ENCODE results near the gene SAT2. TPM values are rescaled to one million over a fixed set of nuclear protein-coding genes. Genes with fewer than 3 reads are reported as not detected.

Gene SAT2
- total and polyA plus RNA-seq, 2 of the 13 experiments (the other 11 are each of a cell fraction or from before 2014, with no cell fraction given) = 37.6 to 93.7 TPM

DNA sequence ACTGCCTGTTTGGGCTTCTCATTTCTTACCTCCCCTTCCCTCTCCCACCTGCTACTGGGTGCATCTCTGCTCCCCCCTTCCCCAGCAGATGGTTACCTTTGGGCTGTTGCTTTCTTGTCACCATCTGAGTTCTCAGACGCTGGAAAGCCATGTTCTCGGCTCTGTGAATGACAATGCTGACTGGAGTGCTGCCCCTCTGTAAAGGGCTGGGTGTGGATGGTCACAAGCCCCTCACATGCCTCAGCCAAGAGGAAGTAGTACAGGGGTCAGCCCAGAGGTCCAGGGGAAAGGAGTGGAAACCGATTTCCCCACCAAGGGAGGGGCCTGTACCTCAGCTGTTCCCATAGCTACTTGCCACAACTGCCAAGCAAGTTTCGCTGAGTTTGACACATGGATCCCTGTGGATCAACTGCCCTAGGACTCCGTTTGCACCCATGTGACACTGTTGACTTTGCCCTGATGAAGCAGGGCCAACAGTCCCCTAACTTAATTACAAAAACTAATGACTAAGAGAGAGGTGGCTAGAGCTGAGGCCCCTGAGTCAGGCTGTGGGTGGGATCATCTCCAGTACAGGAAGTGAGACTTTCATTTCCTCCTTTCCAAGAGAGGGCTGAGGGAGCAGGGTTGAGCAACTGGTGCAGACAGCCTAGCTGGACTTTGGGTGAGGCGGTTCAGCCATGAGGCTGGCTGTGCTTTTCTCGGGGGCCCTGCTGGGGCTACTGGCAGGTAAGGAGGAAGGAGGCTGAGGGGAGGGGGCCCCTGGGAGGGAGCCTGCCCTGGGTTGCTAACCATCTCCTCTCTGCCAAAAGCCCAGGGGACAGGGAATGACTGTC is 48.4 kb downstream of the SAT2 start, which contains the start of gene CD68 (continued):
- TF ChIP-seq GABPA (IDR thresholded peaks at IDR 0.05; ENCODE audit: low read depth, low read length) (peak; percentile 52), GABPA (CRISPR knock-in tag; IDR thresholded peaks at IDR 0.05; ENCODE audit: low read depth) (peak; percentile 91), IRF9 (CRISPR knock-in tag; IDR thresholded peaks at IDR 0.05; ENCODE audit: borderline replicate concordance) (0 out of 2 replicates have a peak, but pooled peaks have one; percentile 21), PPARG (CRISPR knock-in tag; conservative IDR thresholded peaks at IDR 0.05) (peak; percentile 77), THAP11 (CRISPR knock-in tag; IDR thresholded peaks at IDR 0.05) (peak; percentile 74; the same call in 1 of the 2 replicates), IKZF5 (CRISPR knock-in tag; IDR thresholded peaks at IDR 0.05) (0 out of 2 replicates have a peak, but pooled peaks have one; percentile 31), RBAK (CRISPR knock-in tag; IDR thresholded peaks at IDR 0.05) (no peak), DPF2 (CRISPR knock-in tag; IDR thresholded peaks at IDR 0.05; ENCODE audit: borderline replicate concordance, low read depth) (0 out of 2 replicates have a peak, but pooled peaks have one; percentile 8), YEATS2 (CRISPR knock-in tag; IDR thresholded peaks at IDR 0.05; ENCODE audit: borderline replicate concordance) (peak; percentile 68; the same call in 1 of the 2 replicates), ZNF780A (CRISPR knock-in tag; IDR thresholded peaks at IDR 0.05) (peak; percentile 57; the same call in 1 of the 2 replicates), KLF16 (CRISPR knock-in tag; IDR thresholded peaks at IDR 0.05) (peak in 1 of 2 experiments; percentile 28; a peak in 1 of 4 replicates), ZFP36 (IDR thresholded peaks at IDR 0.05; ENCODE audit: borderline replicate concordance, low read depth, low read length, partially characterized antibody) (no peak), CREM (IDR thresholded peaks at IDR 0.05) (no peak; the same call in 1 of the 2 replicates), CREM (CRISPR knock-in tag; IDR thresholded peaks at IDR 0.05) (no peak), ZNF790 (CRISPR knock-in tag; IDR thresholded peaks at IDR 0.05; ENCODE audit: borderline replicate concordance) (peak; percentile 81; the same call in 1 of the 2 replicates), CHD2 (IDR thresholded peaks at IDR 0.05; ENCODE audit: low read depth, low read length) (peak; percentile 66)
- TF ChIP-seq, protein P1, sequence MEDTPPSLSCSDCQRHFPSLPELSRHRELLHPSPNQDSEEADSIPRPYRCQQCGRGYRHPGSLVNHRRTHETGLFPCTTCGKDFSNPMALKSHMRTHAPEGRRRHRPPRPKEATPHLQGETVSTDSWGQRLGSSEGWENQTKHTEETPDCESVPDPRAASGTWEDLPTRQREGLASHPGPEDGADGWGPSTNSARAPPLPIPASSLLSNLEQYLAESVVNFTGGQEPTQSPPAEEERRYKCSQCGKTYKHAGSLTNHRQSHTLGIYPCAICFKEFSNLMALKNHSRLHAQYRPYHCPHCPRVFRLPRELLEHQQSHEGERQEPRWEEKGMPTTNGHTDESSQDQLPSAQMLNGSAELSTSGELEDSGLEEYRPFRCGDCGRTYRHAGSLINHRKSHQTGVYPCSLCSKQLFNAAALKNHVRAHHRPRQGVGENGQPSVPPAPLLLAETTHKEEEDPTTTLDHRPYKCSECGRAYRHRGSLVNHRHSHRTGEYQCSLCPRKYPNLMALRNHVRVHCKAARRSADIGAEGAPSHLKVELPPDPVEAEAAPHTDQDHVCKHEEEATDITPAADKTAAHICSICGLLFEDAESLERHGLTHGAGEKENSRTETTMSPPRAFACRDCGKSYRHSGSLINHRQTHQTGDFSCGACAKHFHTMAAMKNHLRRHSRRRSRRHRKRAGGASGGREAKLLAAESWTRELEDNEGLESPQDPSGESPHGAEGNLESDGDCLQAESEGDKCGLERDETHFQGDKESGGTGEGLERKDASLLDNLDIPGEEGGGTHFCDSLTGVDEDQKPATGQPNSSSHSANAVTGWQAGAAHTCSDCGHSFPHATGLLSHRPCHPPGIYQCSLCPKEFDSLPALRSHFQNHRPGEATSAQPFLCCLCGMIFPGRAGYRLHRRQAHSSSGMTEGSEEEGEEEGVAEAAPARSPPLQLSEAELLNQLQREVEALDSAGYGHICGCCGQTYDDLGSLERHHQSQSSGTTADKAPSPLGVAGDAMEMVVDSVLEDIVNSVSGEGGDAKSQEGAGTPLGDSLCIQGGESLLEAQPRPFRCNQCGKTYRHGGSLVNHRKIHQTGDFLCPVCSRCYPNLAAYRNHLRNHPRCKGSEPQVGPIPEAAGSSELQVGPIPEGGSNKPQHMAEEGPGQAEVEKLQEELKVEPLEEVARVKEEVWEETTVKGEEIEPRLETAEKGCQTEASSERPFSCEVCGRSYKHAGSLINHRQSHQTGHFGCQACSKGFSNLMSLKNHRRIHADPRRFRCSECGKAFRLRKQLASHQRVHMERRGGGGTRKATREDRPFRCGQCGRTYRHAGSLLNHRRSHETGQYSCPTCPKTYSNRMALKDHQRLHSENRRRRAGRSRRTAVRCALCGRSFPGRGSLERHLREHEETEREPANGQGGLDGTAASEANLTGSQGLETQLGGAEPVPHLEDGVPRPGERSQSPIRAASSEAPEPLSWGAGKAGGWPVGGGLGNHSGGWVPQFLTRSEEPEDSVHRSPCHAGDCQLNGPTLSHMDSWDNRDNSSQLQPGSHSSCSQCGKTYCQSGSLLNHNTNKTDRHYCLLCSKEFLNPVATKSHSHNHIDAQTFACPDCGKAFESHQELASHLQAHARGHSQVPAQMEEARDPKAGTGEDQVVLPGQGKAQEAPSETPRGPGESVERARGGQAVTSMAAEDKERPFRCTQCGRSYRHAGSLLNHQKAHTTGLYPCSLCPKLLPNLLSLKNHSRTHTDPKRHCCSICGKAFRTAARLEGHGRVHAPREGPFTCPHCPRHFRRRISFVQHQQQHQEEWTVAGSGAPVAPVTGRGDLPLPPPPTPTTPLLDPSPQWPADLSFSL (CRISPR knock-in tag; IDR thresholded peaks at IDR 0.05) = no peak
- TF ChIP-seq, protein P2, sequence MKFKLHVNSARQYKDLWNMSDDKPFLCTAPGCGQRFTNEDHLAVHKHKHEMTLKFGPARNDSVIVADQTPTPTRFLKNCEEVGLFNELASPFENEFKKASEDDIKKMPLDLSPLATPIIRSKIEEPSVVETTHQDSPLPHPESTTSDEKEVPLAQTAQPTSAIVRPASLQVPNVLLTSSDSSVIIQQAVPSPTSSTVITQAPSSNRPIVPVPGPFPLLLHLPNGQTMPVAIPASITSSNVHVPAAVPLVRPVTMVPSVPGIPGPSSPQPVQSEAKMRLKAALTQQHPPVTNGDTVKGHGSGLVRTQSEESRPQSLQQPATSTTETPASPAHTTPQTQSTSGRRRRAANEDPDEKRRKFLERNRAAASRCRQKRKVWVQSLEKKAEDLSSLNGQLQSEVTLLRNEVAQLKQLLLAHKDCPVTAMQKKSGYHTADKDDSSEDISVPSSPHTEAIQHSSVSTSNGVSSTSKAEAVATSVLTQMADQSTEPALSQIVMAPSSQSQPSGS (CRISPR knock-in tag; IDR thresholded peaks at IDR 0.05) = peak; percentile 42; the same call in 1 of the 2 replicates

Measured in HepG2 (cell line).